ENCODE data around the gene SFPQ.
"Not testable (repeated sequence)": the region's sequence is repeated elsewhere in the genome, so short reads cannot be mapped to it uniquely, and the experiment has no call there.

Gene SFPQ

GRCh38 chr1:35187816-35188342 lies 5.1 kb downstream of the SFPQ start:
- no peak for DNase-seq

- no peak for DNase-seq
Measured at GRCh38 chr1:35186239-35186638, 6.7 kb downstream of the SFPQ start.

GRCh38 chr1:35185200-35185599 lies 7.7 kb downstream of the SFPQ start:
- DNase-seq, result no peak

- DNase-seq, result no peak
Measured at GRCh38 chr1:35184495-35185199, 8.3 kb downstream of the SFPQ start.

GRCh38 chr1:35181790-35182455 lies 11.0 kb downstream of the SFPQ start:
- DNase-seq, result no peak

GRCh38 chr1:35180776-35181374 lies 12.1 kb downstream of the SFPQ start:
- DNase-seq, result no peak

- DNase-seq, result no peak
Measured at GRCh38 chr1:35179908-35180307, 13.0 kb downstream of the SFPQ start.

- DNase-seq, result no peak
Measured at GRCh38 chr1:35178874-35179380, 14.0 kb downstream of the SFPQ start.

GRCh38 chr1:35178295-35178695 lies 14.7 kb downstream of the SFPQ start:
- DNase-seq, result no peak

GRCh38 chr1:35177237-35177786 lies 15.6 kb downstream of the SFPQ start:
- DNase-seq, result no peak

- no peak for DNase-seq
Measured at GRCh38 chr1:35175602-35176001, 17.3 kb downstream of the SFPQ start.

GRCh38 chr1:35175098-35175576 lies 17.8 kb downstream of the SFPQ start:
- DNase-seq, result no peak

- DNase-seq, result no peak
Measured at GRCh38 chr1:35173909-35174540, 18.9 kb downstream of the SFPQ start.

GRCh38 chr1:35173491-35173890 lies 19.5 kb downstream of the SFPQ start:
- no peak for DNase-seq

GRCh38 chr1:35172022-35172421 lies 20.9 kb downstream of the SFPQ start:
- DNase-seq, result no peak

GRCh38 chr1:35171579-35171978 lies 21.4 kb downstream of the SFPQ start:
- DNase-seq, result no peak

- no peak for DNase-seq
Measured at GRCh38 chr1:35164893-35165292, 28.1 kb downstream of the SFPQ start.

GRCh38 chr1:35151220-35151619 lies 41.7 kb downstream of the SFPQ start:
- no peak for DNase-seq

- not testable (repeated sequence) for DNase-seq
Measured at GRCh38 chr1:35145892-35146549, 46.9 kb downstream of the SFPQ start.

- no peak for DNase-seq
Measured at GRCh38 chr1:35143737-35144508, 49.0 kb downstream of the SFPQ start.

- not testable (repeated sequence) for DNase-seq
Measured at GRCh38 chr1:35142728-35143127, 50.2 kb downstream of the SFPQ start.
